ENCODE measurements around the gene ADGRD2. TPM values are rescaled to one million over a fixed set of nuclear protein-coding genes. Genes with fewer than 3 reads are reported as not detected.
"Not testable (repeated sequence)": the region's sequence is repeated elsewhere in the genome, so short reads cannot be mapped to it uniquely, and the experiment has no call there.

The ADGRD2 gene
- total RNA-seq, 4 donors from 2014 or later = 0.35 TPM; not detected in 3

- H3K4me1 ChIP-seq = peaks cover 0 to 4% (median 0%) of the 10 kb centered on the region in 3 donors
- no peak overlapping the region for H3K27ac ChIP-seq
- intact Hi-C loops (cut with DNase I) = no loop called here
- no peak for DNase-seq
- no peak for TF ChIP-seq CTCF (IDR thresholded peaks at IDR 0.05)
- TF ChIP-seq POLR2A (IDR thresholded peaks at IDR 0.05) = no peak
- no peaks in the 10 kb centered on the region for H3K36me3 ChIP-seq
- WGBS, 2 donors = 45 to 57% methylated on average over 11 of the region's 11 CpGs
- no peaks in the 10 kb centered on the region for H3K9me3 ChIP-seq
- no peaks in the 10 kb centered on the region for H3K27me3 ChIP-seq
- H3K4me3 ChIP-seq = no peak overlapping the region
Observed at GRCh38 chr9:124423591-124423990, 26.7 kb upstream of the ADGRD2 start.

- H3K4me3 ChIP-seq; DNase-seq; H3K27me3 ChIP-seq; H3K36me3 ChIP-seq; H3K4me1 ChIP-seq; H3K9me3 ChIP-seq; intact Hi-C loops (cut with DNase I); H3K27ac ChIP-seq: not testable (repeated sequence)
- WGBS, 2 donors = 88 to 96% methylated on average over 12 of the region's 12 CpGs
Observed at GRCh38 chr9:124425733-124426132, 24.5 kb upstream of the ADGRD2 start.

- TF ChIP-seq CTCF (IDR thresholded peaks at IDR 0.05) = no peak
- TF ChIP-seq POLR2A (IDR thresholded peaks at IDR 0.05) = no peak
- DNase-seq = no peak
- Histone ChIP-seq H3K9me3 (no peaks in the 10 kb centered on the region), H3K4me1 (no peaks in the 10 kb centered on the region), H3K4me3 (no peak overlapping the region), H3K36me3 (no peaks in the 10 kb centered on the region), H3K27ac (no peak overlapping the region), H3K27me3 (no peaks in the 10 kb centered on the region)
- WGBS, 2 donors = 86 to 87% methylated on average over 7 of the region's 7 CpGs
- intact Hi-C loops (cut with DNase I) = no loop called here
Observed at GRCh38 chr9:124426361-124426760, 23.9 kb upstream of the ADGRD2 start.

GRCh38 chr9:124427281-124427680 is 23.0 kb upstream of the ADGRD2 start:
- H3K4me3 ChIP-seq = no peak overlapping the region
- no peaks in the 10 kb centered on the region for H3K9me3 ChIP-seq
- TF ChIP-seq CTCF (IDR thresholded peaks at IDR 0.05) = no peak
- TF ChIP-seq POLR2A (IDR thresholded peaks at IDR 0.05) = no peak
- intact Hi-C loops (cut with DNase I) = no loop called here
- no peaks in the 10 kb centered on the region for H3K36me3 ChIP-seq
- no peak for DNase-seq
- H3K4me1 ChIP-seq = no peaks in the 10 kb centered on the region
- H3K27me3 ChIP-seq = peaks cover 0 to 1% (median 0%) of the 10 kb centered on the region in 4 donors
- H3K27ac ChIP-seq = no peak overlapping the region
- 70 to 73% methylated on average over 3 to 4 of the region's 4 CpGs for WGBS, 2 donors

- no peak overlapping the region for H3K27ac ChIP-seq
- intact Hi-C loops (cut with DNase I) = no loop called here
- no peak for DNase-seq
- no peak overlapping the region for H3K4me3 ChIP-seq
- H3K9me3 ChIP-seq = no peaks in the 10 kb centered on the region
- WGBS, 2 donors = 73 to 96% methylated on average over 4 to 17 of the region's 28 CpGs
- no peak for TF ChIP-seq CTCF (IDR thresholded peaks at IDR 0.05)
- no peak for TF ChIP-seq POLR2A (IDR thresholded peaks at IDR 0.05)
- H3K4me1 ChIP-seq = no peaks in the 10 kb centered on the region
- H3K27me3 ChIP-seq = peaks cover 0 to 10% (median 0%) of the 10 kb centered on the region in 4 donors
- H3K36me3 ChIP-seq = no peaks in the 10 kb centered on the region
Observed at GRCh38 chr9:124428751-124429529, 21.3 kb upstream of the ADGRD2 start.

GRCh38 chr9:124429530-124429867 is 20.8 kb upstream of the ADGRD2 start:
- intact Hi-C loops (cut with DNase I) = no loop called here
- H3K9me3 ChIP-seq = no peaks in the 10 kb centered on the region
- H3K27ac ChIP-seq = no peak overlapping the region
- 54 to 77% methylated on average over 2 of the region's 4 CpGs for WGBS, 2 donors
- DNase-seq = no peak
- H3K4me3 ChIP-seq = no peak overlapping the region
- no peaks in the 10 kb centered on the region for H3K4me1 ChIP-seq
- H3K27me3 ChIP-seq = peaks cover 0 to 10% (median 0%) of the 10 kb centered on the region in 4 donors
- TF ChIP-seq CTCF (IDR thresholded peaks at IDR 0.05) (no peak), POLR2A (IDR thresholded peaks at IDR 0.05) (no peak)
- H3K36me3 ChIP-seq = no peaks in the 10 kb centered on the region
